ENCODE measurements around the gene XPO1. TPM values are rescaled to one million over a fixed set of nuclear protein-coding genes. Genes with fewer than 3 reads are reported as not detected.
"Not testable (repeated sequence)": the region's sequence is repeated elsewhere in the genome, so short reads cannot be mapped to it uniquely, and the experiment has no call there.

XPO1 gene
- total and polyA plus RNA-seq, 8 donors = 22.7 to 71.3 (median 39.0) TPM

- Histone ChIP-seq H3K36me3 (no peaks in the 10 kb centered on the region), H3K27ac (no peak overlapping the region), H3K9me3 (no peaks in the 10 kb centered on the region), H3K27me3 (no peaks in the 10 kb centered on the region), H3K4me1 (peaks cover 0 to 19% (median 11%) of the 10 kb centered on the region in 3 donors), H3K4me3 (no peak overlapping the region)
- ATAC-seq (no peak), DNase-seq (no peak), FAIRE-seq (no peak)
- TF ChIP-seq CTCF (IDR thresholded peaks at IDR 0.05) = no peak
- intact Hi-C loops (cut with DNase I) = no loop called here
- 96 to 97% methylated on average over 5 of the region's 5 CpGs for WGBS, 2 donors
Observed at GRCh38 chr2:61454383-61454782, 83.8 kb downstream of the XPO1 start.

GRCh38 chr2:61452392-61452791, 85.8 kb downstream of the XPO1 start:
- intact Hi-C loops (cut with DNase I) = no loop called here
- no peak for ATAC-seq
- 92 to 93% methylated on average over 8 of the region's 8 CpGs for WGBS, 2 donors

GRCh38 chr2:61451178-61451577, 87.0 kb downstream of the XPO1 start:
- Histone ChIP-seq H3K27me3 (no peaks in the 10 kb centered on the region), H3K4me3 (no peak overlapping the region), H3K9me3 (no peaks in the 10 kb centered on the region), H3K27ac (no peak overlapping the region), H3K4me1 (peaks cover 0 to 5% (median 1%) of the 10 kb centered on the region in 3 donors), H3K36me3 (no peaks in the 10 kb centered on the region)
- no peak for TF ChIP-seq CTCF (IDR thresholded peaks at IDR 0.05)
- DNase-seq (no peak), FAIRE-seq (no peak), ATAC-seq (no peak)
- WGBS, 2 donors = 96 to 98% methylated on average over 9 of the region's 9 CpGs
- intact Hi-C loops (cut with DNase I) = no loop called here

More at GRCh38 chr2:61452392-61452791, 85.8 kb downstream of the XPO1 start:
- TF ChIP-seq CTCF (IDR thresholded peaks at IDR 0.05) = no peak
- FAIRE-seq = no peak
- H3K36me3 ChIP-seq = no peaks in the 10 kb centered on the region
- H3K4me1 ChIP-seq = peaks cover 0 to 12% (median 11%) of the 10 kb centered on the region in 3 donors
- H3K4me3 ChIP-seq = no peak overlapping the region
- no peaks in the 10 kb centered on the region for H3K9me3 ChIP-seq
- no peak for DNase-seq
- no peak overlapping the region for H3K27ac ChIP-seq
- H3K27me3 ChIP-seq = no peaks in the 10 kb centered on the region

GRCh38 chr2:61450144-61450543, 88.0 kb downstream of the XPO1 start:
- no peaks in the 10 kb centered on the region for H3K27me3 ChIP-seq
- 63 to 65% methylated on average over 4 of the region's 4 CpGs for WGBS, 2 donors
- ATAC-seq (peak in 1 of 4 donors; percentile 43), DNase-seq (no peak), FAIRE-seq (no peak)
- H3K27ac ChIP-seq = no peak overlapping the region
- H3K36me3 ChIP-seq = no peaks in the 10 kb centered on the region
- intact Hi-C loops (cut with DNase I) = no loop called here
- no peak overlapping the region for H3K4me3 ChIP-seq
- TF ChIP-seq CTCF (IDR thresholded peaks at IDR 0.05) = no peak
- no peaks in the 10 kb centered on the region for H3K4me1 ChIP-seq
- no peaks in the 10 kb centered on the region for H3K9me3 ChIP-seq

- Histone ChIP-seq H3K4me3 (no peak overlapping the region), H3K9me3 (no peaks in the 10 kb centered on the region), H3K36me3 (no peaks in the 10 kb centered on the region), H3K27me3 (no peaks in the 10 kb centered on the region), H3K4me1 (peaks cover 0 to 10% (median 4%) of the 10 kb centered on the region in 3 donors), H3K27ac (no peak overlapping the region)
- ATAC-seq (no peak), DNase-seq (no peak), FAIRE-seq (no peak)
- TF ChIP-seq CTCF (IDR thresholded peaks at IDR 0.05) = no peak
- intact Hi-C loops (cut with DNase I) = no loop called here
- WGBS, 2 donors = 66 to 73% methylated on average over 2 of the region's 2 CpGs
Observed at GRCh38 chr2:61448229-61448628, 89.9 kb downstream of the XPO1 start.

GRCh38 chr2:61446971-61447370, 91.2 kb downstream of the XPO1 start:
- FAIRE-seq; H3K9me3 ChIP-seq; intact Hi-C loops (cut with DNase I); H3K27me3 ChIP-seq; H3K36me3 ChIP-seq; DNase-seq; H3K27ac ChIP-seq; H3K4me3 ChIP-seq; ATAC-seq: not testable (repeated sequence)
- peaks cover 0 to 13% (median 6%) of the 10 kb centered on the region in 3 donors for H3K4me1 ChIP-seq
- WGBS, 2 donors = 92% methylated on average over 7 of the region's 7 CpGs
